IMR-90 (cell line): Measurements from ENCODE around the gene DACH1. TPM values are rescaled to one million over a fixed set of nuclear protein-coding genes. Genes with fewer than 3 reads are reported as not detected.

Experiments
- ATAC-seq: fragments of 200-7000 bp; cut with Tn5 transposase; 2 replicates; pipeline ENCODE4 v1.9.1; 2020; ENCODE audit warnings: low read depth, mild to moderate bottlenecking, moderate library complexity
- BruUV-seq: library from RNA; stranded (reverse); fragments of 400-500 nt; replicated peaks from 2 replicates; lab custom pipeline; 2021; lab: Mats Ljungman, UMichigan
- CTCF ChIA-PET: fragments of 300-600 bp; formaldehyde crosslinking; extraction: SDS; loops from one replicate; lab custom pipeline; 2021; ENCODE audit warnings: antibody characterized with exemption; lab: Yijun Ruan, JAX
- POLR2A ChIA-PET: fragments of 300-600 bp; sonication (Branson Sonifier 250); formaldehyde crosslinking; loops from one replicate; lab custom pipeline; 2022; ENCODE audit warnings: antibody characterized with exemption; ENCODE audit not compliant: unreplicated experiment; lab: Charles Lee
- DNase-seq: peaks from one replicate; pipeline ENCODE4 v3.0.0; 2013
- H2AFZ ChIP-seq: replicated peaks from 2 replicates; pipeline ENCODE3; 2013; ENCODE audit warnings: low read length, mild to moderate bottlenecking; ENCODE audit not compliant: poor library complexity
- H2AK5ac ChIP-seq: 2 replicates; pipeline ENCODE4 v1.6.1; 2013; ENCODE audit warnings: low read depth, low read length, inconsistent platforms
- H2AK9ac ChIP-seq: replicated peaks from 2 replicates; pipeline ENCODE3; 2013; ENCODE audit warnings: mild to moderate bottlenecking, low read depth, low read length, moderate library complexity; ENCODE audit not compliant: poor library complexity
- H2BK120ac ChIP-seq: 2 replicates; pipeline ENCODE4 v1.6.1; 2013; ENCODE audit warnings: low read depth, low read length, inconsistent platforms
- H2BK15ac ChIP-seq: 3 replicates; pipeline ENCODE4 v1.6.1; 2013; ENCODE audit warnings: low read depth, low read length, inconsistent platforms
- H2BK20ac ChIP-seq: 2 replicates; pipeline ENCODE4 v1.6.1; 2013; ENCODE audit warnings: low read depth, mild to moderate bottlenecking, inconsistent platforms, low read length, moderate library complexity
- H2BK5ac ChIP-seq: 2 replicates; pipeline ENCODE4 v1.6.1; 2013; ENCODE audit warnings: mild to moderate bottlenecking, low read depth, low read length, inconsistent platforms; ENCODE audit not compliant: poor library complexity, severe bottlenecking
- H3K14ac ChIP-seq: replicated peaks from 2 replicates; pipeline ENCODE4 v1.6.1; 2013; ENCODE audit warnings: low read depth, low read length, inconsistent platforms
- H3K18ac ChIP-seq: 2 replicates; pipeline ENCODE4 v1.6.1; 2013; ENCODE audit warnings: low read depth, low read length, control low read depth
- H3K23ac ChIP-seq: 2 replicates; pipeline ENCODE4 v1.6.1; 2013; ENCODE audit warnings: low read depth, low read length, inconsistent platforms
- H3K27ac ChIP-seq: 2 replicates; pipeline ENCODE4 v1.5.1; 2013; ENCODE audit warnings: mild to moderate bottlenecking, control low read depth, low read length; ENCODE audit not compliant: insufficient read depth
- H3K27me3 ChIP-seq: 2 replicates; pipeline ENCODE4 v1.6.1; 2013; ENCODE audit warnings: low read length; ENCODE audit not compliant: control insufficient read depth, insufficient read depth
- H3K36me3 ChIP-seq: 2 replicates; pipeline ENCODE4 v1.6.1; 2013; ENCODE audit warnings: low read length, mixed read lengths; ENCODE audit not compliant: control insufficient read depth, insufficient read depth
- H3K4ac ChIP-seq: 2 replicates; pipeline ENCODE4 v1.6.1; 2013; ENCODE audit warnings: low read depth, low read length, inconsistent platforms
- H3K4me1 ChIP-seq: 2 replicates; pipeline ENCODE4 v1.6.1; 2013; ENCODE audit warnings: low read length, mixed read lengths; ENCODE audit not compliant: control insufficient read depth, insufficient read depth
- H3K4me2 ChIP-seq: 2 replicates; pipeline ENCODE4 v1.6.1; 2013; ENCODE audit warnings: low read depth, mild to moderate bottlenecking, control low read depth, low read length, moderate library complexity
- H3K4me3 ChIP-seq: 2 replicates; pipeline ENCODE4 v1.5.1; 2013; ENCODE audit warnings: low read depth, mild to moderate bottlenecking, control low read depth, low read length, moderate library complexity; ENCODE audit not compliant: insufficient read depth
- H3K56ac ChIP-seq: 2 replicates; pipeline ENCODE4 v1.6.1; 2013; ENCODE audit warnings: low read length, inconsistent platforms; ENCODE audit not compliant: insufficient read depth; ENCODE audit errors: extremely low read depth
- H3K79me1 ChIP-seq, 2 experiments: 2 replicates each; pipeline ENCODE4 v1.6.1; 2013; ENCODE audit warnings: low read length in 2 of 2, inconsistent platforms in 1 of 2, low read depth in 1 of 2
- H3K9ac ChIP-seq: 2 replicates; pipeline ENCODE4 v1.6.1; 2013; ENCODE audit warnings: low read depth, low read length, control low read depth
- H3K9me1 ChIP-seq: 2 replicates; pipeline ENCODE4 v1.6.1; 2013; ENCODE audit warnings: low read length, inconsistent platforms; ENCODE audit not compliant: insufficient read depth
- H3K9me3 ChIP-seq: 2 replicates; pipeline ENCODE4 v1.6.1; 2013; ENCODE audit warnings: low read length; ENCODE audit not compliant: control insufficient read depth, insufficient read depth
- H4K20me1 ChIP-seq: 2 replicates; pipeline ENCODE4 v1.6.1; 2013; ENCODE audit warnings: low read length, inconsistent platforms; ENCODE audit not compliant: insufficient read depth
- H4K5ac ChIP-seq: 2 replicates; pipeline ENCODE4 v1.6.1; 2013; ENCODE audit warnings: mild to moderate bottlenecking, low read depth, low read length, control low read depth
- H4K8ac ChIP-seq, 2 experiments: 2 replicates each; pipeline ENCODE4 v1.6.1; 2013; ENCODE audit warnings: low read depth in 2 of 2, low read length in 2 of 2, control low read depth in 1 of 2, inconsistent platforms in 1 of 2
- H4K91ac ChIP-seq: 2 replicates; pipeline ENCODE4 v1.6.1; 2013; ENCODE audit warnings: low read depth, low read length, inconsistent platforms; ENCODE audit not compliant: insufficient read depth
- BHLHE40 ChIP-seq: fragments of 150-350 bp; IDR thresholded peaks from 2 replicates; pipeline ENCODE4 v1.6.1; 2016; ENCODE audit warnings: mild to moderate bottlenecking, low read depth, low read length
- CEBPB ChIP-seq: IDR thresholded peaks from 2 replicates; pipeline ENCODE4 v1.6.1; 2012; ENCODE audit warnings: low read depth, low read length, improper control_type of control experiment
- CHD1 ChIP-seq: IDR thresholded peaks from 2 replicates; pipeline ENCODE4 v1.6.1; 2012; ENCODE audit warnings: low read depth, low read length, improper control_type of control experiment
- CTCF ChIP-seq: conservative IDR thresholded peaks from 2 replicates; pipeline ENCODE4 v1.5.1; 2012; ENCODE audit warnings: mild to moderate bottlenecking, low read depth, low read length, improper control_type of control experiment
- FOS ChIP-seq: fragments of 150-350 bp; IDR thresholded peaks from 2 replicates; pipeline ENCODE4 v1.6.1; 2016; ENCODE audit warnings: low read depth, low read length
- MAFK ChIP-seq: IDR thresholded peaks from 2 replicates; pipeline ENCODE4 v1.6.1; 2012; ENCODE audit warnings: low read depth, low read length, improper control_type of control experiment
- MAZ ChIP-seq: IDR thresholded peaks from 2 replicates; pipeline ENCODE4 v1.6.1; 2012; ENCODE audit warnings: low read depth, mild to moderate bottlenecking, low read length, improper control_type of control experiment, moderate library complexity, borderline replicate concordance
- MXI1 ChIP-seq: IDR thresholded peaks from 2 replicates; pipeline ENCODE4 v1.6.1; 2012; ENCODE audit warnings: low read depth, mild to moderate bottlenecking, low read length, moderate library complexity, borderline replicate concordance
- NFE2L2 ChIP-seq: fragments of 150-350 bp; IDR thresholded peaks from 2 replicates; pipeline ENCODE4 v1.6.1; 2016; ENCODE audit warnings: low read depth, mild to moderate bottlenecking, low read length
- POLR2A ChIP-seq: IDR thresholded peaks from 2 replicates; pipeline ENCODE4 v1.6.1; 2012; ENCODE audit warnings: mild to moderate bottlenecking, low read depth, low read length
- RAD21 ChIP-seq: IDR thresholded peaks from 2 replicates; pipeline ENCODE4 v1.6.1; 2012; ENCODE audit warnings: low read length, improper control_type of control experiment
- RCOR1 ChIP-seq: IDR thresholded peaks from 2 replicates; pipeline ENCODE4 v1.6.1; 2012; ENCODE audit warnings: mild to moderate bottlenecking, low read length, improper control_type of control experiment; ENCODE audit not compliant: insufficient replicate concordance
- RFX5 ChIP-seq: IDR thresholded peaks from 2 replicates; pipeline ENCODE4 v1.8.0; 2012; ENCODE audit warnings: low read depth, mild to moderate bottlenecking, low read length, moderate library complexity
- SMC3 ChIP-seq: fragments of 150-350 bp; IDR thresholded peaks from 2 replicates; pipeline ENCODE4 v1.6.1; 2016; ENCODE audit warnings: low read depth, mild to moderate bottlenecking, antibody characterized with exemption, low read length, moderate library complexity
- USF2 ChIP-seq: fragments of 150-350 bp; IDR thresholded peaks from 2 replicates; pipeline ENCODE4 v1.6.1; 2017; ENCODE audit warnings: mild to moderate bottlenecking, antibody characterized with exemption, low read length, low read depth
- dilution Hi-C: fragments of 300-500 bp; cut with HindIII; formaldehyde crosslinking; loops from one replicate; pipeline ENCODE4 v1.14.3; 2018; ENCODE audit warnings: low sequenced_read_pairs; ENCODE audit not compliant: unreplicated experiment
- in situ Hi-C: fragments of 300-500 bp; cut with MboI; formaldehyde crosslinking; loops from 3 replicates; pipeline ENCODE4 v1.14.3; 2019; ENCODE audit warnings: low sequenced_read_pairs, inconsistent platforms, mixed read lengths
- intact Hi-C: fragments of 100-400 bp; cut with micrococcal nuclease; formaldehyde crosslinking; loops from 2 replicates; pipeline ENCODE4 v1.10.0; 2022
- polyA plus RNA-seq, 3 experiments: library from polyadenylated mRNA; depleted of rRNA; stranded (reverse); fragments of >200 nt; gene quantifications; 2 replicates each; pipeline ENCODE4 v1.2.3, GENCODE V29; 2012; ENCODE audit warnings: low replicate concordance in 1 of 3
- total RNA-seq: library from RNA; depleted of rRNA; stranded (reverse); fragments of >200 nt; gene quantifications from 2 replicates; pipeline ENCODE4 v1.2.3, GENCODE V29; 2012
- TF ChIP-seq, protein P1 (sequence below): fragments of 150-350 bp; IDR thresholded peaks from 2 replicates; pipeline ENCODE4 v1.6.1; 2016; ENCODE audit warnings: low read depth, mild to moderate bottlenecking, low read length, moderate library complexity, borderline replicate concordance

Gene DACH1
- total and polyA plus RNA-seq, 2 of the 4 experiments (the other 2 are of a cell fraction) = not detected

DNA sequence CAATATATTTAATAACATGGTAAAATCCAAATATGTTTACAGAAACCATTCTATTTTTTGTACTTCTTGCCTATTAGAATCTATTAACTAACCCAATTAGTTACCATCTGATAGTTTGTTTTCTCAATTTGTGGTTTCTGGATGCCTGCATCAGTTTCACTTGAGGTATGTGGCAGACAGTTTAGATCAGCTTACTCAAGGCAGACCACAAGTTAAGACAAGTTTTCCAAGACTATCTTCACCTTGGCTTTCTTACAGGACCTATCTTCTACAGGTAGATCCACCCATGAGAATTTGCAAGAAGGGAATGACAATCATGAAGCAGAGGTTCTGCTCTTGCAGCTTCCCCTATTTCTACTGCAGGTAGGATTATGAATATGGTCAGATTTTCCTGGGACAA lies 458.6 kb downstream of the DACH1 start:
- Histone ChIP-seq H3K9me1 (no peaks in the 10 kb centered on the region), H2AK9ac (no peak overlapping the region), H3K9me3 (no peaks in the 10 kb centered on the region; the same call in 1 of the 2 replicates), H3K4ac (no peak overlapping the region), H3K23ac (no peak overlapping the region), H3K4me1 (no peaks in the 10 kb centered on the region), H3K27ac (no peak overlapping the region), H3K56ac (no peak overlapping the region), H3K9ac (no peak overlapping the region), H2AK5ac (no peak overlapping the region), H2BK120ac (no peak overlapping the region), H4K8ac (no peak overlapping the region), H3K27me3 (no peaks in the 10 kb centered on the region), H3K4me2 (no peak overlapping the region), H3K4me3 (no peak overlapping the region), H2BK20ac (no peak overlapping the region), H4K5ac (no peak overlapping the region), H4K91ac (no peak overlapping the region), H3K79me1 (no peaks in the 10 kb centered on the region), H4K20me1 (no peaks in the 10 kb centered on the region), H3K36me3 (no peaks in the 10 kb centered on the region), H2AFZ (no peak overlapping the region), H3K18ac (no peak overlapping the region), H2BK15ac (no peak overlapping the region), H2BK5ac (no peak overlapping the region), H3K14ac (no peak overlapping the region)
- POLR2A ChIA-PET = no interaction called here
- CTCF ChIA-PET = no interaction called here
- DNase-seq = no peak
- intact Hi-C loops = no loop called here
- dilution Hi-C loops = no loop called here
- BruUV-seq = no TSS peak
- ATAC-seq = no peak
- in situ Hi-C loops = no loop called here
- TF ChIP-seq, protein P1, sequence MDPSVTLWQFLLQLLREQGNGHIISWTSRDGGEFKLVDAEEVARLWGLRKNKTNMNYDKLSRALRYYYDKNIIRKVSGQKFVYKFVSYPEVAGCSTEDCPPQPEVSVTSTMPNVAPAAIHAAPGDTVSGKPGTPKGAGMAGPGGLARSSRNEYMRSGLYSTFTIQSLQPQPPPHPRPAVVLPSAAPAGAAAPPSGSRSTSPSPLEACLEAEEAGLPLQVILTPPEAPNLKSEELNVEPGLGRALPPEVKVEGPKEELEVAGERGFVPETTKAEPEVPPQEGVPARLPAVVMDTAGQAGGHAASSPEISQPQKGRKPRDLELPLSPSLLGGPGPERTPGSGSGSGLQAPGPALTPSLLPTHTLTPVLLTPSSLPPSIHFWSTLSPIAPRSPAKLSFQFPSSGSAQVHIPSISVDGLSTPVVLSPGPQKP = no peak
- TF ChIP-seq POLR2A (no peak), CHD1 (no peak), CTCF (no peak), MAFK (no peak), BHLHE40 (no peak), MAZ (no peak), RFX5 (no peak), RCOR1 (no peak), RAD21 (no peak), FOS (no peak), MXI1 (no peak), CEBPB (no peak), USF2 (no peak), NFE2L2 (no peak), SMC3 (no peak)
